GF-D8 (cell line): ENCODE results near the gene APH1B.
A peak's percentile ranks its signal among the peaks of the same experiment; 100 is the strongest.

ENCODE experiments used
- DNase-seq: peaks from one replicate; lab custom pipeline; 2025; lab: John Stamatoyannopoulos, UW

The APH1B gene

GRCh38 chr15:63252292-63252691, 25.1 kb upstream of the APH1B start:
- DNase-seq, result no peak

GRCh38 chr15:63254991-63255390, 22.4 kb upstream of the APH1B start:
- DNase-seq, result no peak

- no peak for DNase-seq
Measured at GRCh38 chr15:63255489-63255990, 21.9 kb upstream of the APH1B start.

- DNase-seq, result no peak
Measured at GRCh38 chr15:63256433-63257274, 20.8 kb upstream of the APH1B start.

DNA sequence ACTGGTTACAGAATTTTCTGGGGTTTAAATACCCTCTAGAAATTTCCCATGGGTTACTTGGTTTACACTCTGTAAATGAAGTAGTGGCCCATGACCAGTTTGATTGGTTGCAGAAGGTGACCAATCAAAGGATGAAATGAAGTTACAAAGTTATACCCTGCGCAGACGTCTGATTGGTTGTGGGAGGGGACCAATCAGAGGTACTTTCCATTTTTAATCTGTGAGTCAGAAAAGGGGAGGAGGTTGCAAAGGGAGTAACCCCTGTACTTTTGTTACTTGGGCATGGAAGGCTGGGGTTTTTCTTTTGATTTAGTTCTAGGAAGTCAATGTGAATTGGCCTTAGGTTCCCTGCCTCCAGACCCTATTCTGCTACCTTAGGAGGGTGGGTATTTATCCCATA, 18.7 kb upstream of the APH1B start:
- DNase-seq, result no peak

GRCh38 chr15:63260791-63261190, 16.6 kb upstream of the APH1B start:
- no peak for DNase-seq

DNA sequence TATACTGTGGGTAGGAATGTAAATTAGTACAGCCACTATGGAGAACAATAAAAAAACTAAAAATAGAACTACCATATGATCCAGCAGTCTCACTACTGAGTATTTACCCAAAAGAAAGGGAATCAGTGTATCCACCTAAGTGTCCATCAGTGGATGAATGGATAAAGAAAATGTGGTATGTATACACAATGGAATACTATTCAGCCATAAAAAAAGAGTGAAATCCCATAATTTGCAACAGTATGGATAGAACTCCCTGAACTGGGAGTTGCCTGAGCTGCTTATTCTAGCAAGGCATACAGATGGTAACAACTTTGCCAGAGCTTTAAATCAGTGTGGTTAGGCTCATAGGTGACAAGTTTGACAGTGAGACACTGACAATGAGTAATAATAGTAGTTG, 16.1 kb upstream of the APH1B start:
- DNase-seq, result no peak

DNA sequence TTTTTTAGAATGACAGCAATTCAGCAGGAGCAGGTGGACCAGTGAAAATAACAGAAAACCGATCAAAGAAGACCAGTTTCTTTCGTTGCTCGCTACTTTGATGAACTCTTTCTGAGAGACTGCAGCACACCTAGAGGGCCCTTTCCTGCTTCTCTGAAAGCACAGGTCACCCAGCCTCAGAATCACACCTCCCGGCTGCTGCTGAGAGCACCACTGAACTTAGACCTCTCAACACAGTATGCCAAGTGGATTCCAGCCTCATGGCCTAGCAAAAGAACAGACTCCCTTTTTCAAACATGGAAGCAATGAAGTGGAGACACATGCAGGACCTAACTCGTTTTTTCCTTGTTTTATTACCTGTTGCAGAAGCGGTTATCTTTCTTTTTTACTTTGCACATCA, 13.9 kb upstream of the APH1B start:
- DNase-seq, result no peak

GRCh38 chr15:63264688-63265293, 12.6 kb upstream of the APH1B start:
- no peak for DNase-seq

GRCh38 chr15:63274427-63274826, 3.0 kb upstream of the APH1B start:
- no peak for DNase-seq

- DNase-seq, result no peak
Measured at GRCh38 chr15:63276342-63277037, 915 bp upstream of the APH1B start.

DNA sequence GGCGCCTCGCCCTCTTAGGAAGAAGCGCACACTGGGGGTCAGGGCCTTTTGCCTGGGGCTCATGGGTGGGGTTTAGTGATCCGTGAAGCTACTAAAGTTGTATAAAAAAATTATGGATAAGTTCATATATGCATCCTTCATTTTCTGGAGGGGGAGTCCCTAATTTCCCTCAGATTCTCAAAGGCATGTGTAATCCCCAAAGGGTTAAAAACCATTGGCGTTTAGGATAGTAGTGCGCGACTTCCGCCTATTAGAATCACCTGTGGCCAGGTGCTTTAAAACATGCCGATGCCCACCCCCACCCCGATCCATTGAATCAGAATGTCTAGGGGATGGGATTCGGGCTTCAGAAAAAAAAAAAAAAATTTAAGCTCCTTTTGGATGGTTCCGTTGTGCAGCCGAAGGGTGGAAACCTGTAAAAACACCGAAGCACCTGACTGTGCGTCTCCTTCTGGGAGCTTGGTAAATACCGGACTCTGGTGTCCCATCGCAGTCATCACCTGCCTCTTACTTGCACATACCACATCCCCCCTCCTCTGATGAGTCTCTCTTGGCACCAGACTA, 570 bp downstream of the APH1B start:
- no peak for DNase-seq

- peak; percentile 28 for DNase-seq
Measured at GRCh38 chr15:63283126-63283525, 5.7 kb downstream of the APH1B start.

DNA sequence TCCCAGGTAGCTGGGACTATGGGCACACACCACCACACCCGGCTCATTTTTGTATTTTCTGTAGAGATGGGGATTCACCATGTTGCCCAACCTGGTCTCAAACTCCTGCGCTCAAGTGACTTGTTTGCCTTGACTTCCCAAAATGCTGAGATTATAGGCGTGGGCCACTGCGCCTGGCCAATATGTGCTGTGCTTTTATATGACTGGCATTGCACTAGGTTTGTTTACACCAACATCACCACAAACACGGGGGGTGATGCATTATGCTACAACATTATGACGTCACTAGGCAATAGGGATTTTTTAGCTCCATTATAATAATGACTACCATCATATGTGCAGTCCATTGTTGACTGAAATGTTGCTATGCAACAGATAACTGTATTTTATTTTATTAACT, 6.9 kb downstream of the APH1B start:
- DNase-seq, result no peak

DNA sequence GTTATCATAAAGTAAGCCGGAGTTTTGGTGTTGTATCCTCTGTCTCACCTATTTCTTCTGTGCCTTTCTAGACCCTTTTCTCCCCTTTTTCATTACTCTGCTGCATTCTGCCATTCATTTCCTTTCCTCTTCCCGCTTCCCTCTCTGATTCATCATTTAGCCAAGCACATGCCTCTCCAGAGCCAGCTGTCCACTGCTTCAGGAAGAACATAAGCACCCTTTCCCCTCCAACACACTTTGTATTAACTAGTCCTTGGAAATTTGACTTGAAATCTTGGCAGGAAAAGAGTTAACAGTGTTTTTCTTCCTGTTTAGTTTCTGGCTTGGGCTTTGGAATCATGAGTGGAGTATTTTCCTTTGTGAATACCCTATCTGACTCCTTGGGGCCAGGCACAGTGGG, 9.7 kb downstream of the APH1B start:
- no peak for DNase-seq

GRCh38 chr15:63288342-63288741, 10.9 kb downstream of the APH1B start:
- DNase-seq, result no peak

DNA sequence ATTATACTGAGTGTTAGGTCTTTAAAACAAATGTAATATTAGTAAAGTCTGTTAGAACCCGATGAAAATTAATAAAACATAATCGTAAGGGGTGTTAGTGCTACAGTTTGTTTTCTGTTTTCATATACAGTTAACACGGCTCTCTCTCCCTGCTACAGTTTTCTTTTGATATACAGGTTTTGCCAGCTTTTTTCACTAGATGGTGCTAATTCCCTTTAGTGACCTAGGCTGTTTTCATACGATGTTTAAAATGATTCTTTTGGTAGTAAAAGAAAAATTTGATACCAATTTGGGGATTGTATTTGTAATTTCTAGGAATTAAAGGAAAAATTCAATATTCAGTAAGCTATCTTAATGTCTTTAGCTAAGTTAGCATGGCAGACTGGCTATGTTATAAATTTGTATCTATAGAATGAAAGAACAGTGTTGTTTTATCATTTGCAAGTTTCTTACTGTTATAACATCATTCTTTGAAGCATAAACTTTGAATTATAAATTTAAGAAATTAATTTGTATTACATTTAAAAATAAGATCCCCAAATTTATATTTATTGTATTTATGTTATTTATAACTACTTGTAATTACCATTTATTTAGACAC, 11.5 kb downstream of the APH1B start:
- no peak for DNase-seq

DNA sequence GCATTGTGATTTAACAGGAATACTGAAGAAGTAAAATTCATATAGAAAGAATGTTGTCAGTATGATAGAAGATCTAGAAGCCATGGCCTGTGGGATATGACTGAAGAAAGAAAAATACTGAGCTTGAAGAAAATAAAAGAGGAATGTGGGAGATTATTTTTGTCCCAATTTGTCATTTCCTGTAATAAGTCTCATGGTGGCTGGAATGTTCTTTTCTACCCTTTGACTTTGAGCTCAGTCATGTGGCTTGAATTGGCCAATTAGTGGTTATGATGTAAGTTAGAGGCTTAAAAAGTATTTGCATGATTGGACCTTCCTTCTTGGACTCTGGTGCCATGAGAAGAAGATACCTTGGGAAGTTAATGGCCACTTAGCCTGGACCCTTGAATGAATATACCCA, 14.1 kb downstream of the APH1B start:
- no peak for DNase-seq

DNA sequence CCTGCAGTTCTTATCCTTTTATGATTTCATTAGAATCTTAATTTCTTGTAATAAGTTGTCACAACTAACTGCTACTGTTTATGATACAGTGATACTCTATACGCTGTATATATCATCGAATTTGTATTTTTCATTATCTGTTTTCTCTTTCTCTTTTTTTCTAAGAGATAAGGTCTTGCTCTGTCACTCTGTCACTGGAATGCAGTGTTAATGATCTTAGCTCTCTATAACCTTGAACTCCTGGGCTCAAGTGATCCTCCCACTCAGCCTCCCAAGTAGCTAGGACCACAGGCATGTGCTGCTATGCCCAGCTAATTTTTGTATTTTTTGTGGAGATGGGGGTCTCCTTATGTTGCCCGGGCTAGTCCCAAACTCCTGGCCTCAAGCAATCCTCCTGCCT, 14.8 kb downstream of the APH1B start:
- no peak for DNase-seq

DNA sequence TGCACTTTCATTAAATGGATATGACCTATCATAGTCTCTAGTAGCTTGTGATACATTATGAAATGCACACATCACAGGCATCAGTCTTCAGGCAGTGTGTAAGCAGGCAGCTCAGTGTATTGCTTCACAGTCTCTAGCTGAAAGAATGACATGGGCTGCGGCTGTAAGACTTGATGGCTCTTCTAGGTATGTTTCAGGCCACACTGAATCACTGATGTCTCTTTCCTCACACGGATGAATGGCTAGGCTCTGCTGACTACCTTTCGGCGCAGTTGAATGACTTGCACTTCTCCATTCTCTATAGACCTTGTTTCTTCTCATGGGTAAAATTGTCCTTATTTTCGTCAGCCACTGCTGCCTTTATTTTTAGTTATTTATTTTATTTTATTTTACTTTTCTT, 15.4 kb downstream of the APH1B start:
- DNase-seq, result no peak

DNA sequence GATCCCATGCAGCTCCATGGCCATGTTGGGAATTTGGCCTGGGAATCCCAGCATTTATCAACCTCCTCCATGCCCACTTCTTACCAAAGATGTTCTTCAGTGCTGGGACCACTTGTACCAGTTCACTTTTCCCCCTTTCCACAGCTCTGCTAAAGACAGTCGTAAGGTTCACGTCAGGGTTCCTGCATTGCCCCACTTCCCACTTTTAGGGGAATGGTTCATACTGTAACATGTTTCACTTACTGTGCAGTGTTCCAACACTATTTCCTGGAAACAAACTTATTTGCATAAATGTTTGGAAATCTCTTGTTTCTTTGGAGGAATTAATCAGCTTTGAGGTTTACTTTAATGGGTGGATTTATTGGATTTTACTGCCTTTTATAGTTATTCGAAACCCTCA, 17.0 kb downstream of the APH1B start:
- no peak for DNase-seq

DNA sequence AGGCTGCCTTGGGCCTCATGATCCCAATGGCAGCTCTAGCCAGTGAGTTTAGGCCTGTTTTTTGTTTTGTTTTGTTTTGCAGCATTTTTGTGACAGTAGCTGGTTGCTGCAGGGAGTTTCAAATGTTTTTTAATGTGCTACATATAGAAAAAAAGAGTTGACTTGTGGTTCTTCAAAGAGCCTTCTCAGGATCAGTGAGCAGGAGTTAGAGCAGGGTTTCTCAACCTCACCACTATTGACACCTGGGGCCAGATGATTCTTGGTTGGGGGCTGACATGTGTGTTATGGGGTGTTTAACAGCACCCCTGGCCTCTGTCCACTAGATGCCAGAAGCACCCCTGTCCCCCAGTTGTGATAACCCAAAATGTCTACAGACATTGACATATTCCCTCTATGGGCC, 17.9 kb downstream of the APH1B start:
- DNase-seq, result no peak
